GM21360 (cell line): ENCODE data around the gene EGF.

Experiments
- ATAC-seq: cut with Tn5 transposase; IDR thresholded peaks from one replicate; pipeline ENCODE4 v1.9.1; 2021; ENCODE audit warnings: mild to moderate bottlenecking, moderate library complexity; ENCODE audit not compliant: unreplicated experiment

The EGF gene

DNA sequence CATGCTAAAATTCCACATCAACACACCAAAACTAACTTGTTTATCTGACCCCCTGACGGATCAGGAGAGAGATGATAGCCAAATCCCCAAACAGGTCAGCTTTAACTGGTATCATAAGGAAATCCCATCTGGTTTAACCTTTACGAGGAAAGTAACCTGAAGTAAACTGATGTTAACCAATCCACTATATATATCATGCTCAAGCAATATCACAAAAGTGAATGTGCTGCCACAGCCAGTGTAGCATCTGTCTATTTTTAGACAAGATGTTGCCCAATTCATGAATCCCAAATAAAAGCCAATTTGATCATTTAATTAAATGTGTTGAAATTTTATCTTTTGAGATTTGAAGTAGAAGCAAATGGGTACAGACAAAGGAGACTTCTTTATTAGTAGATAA is 44.5 kb downstream of the EGF start:
- ATAC-seq = no peak

GRCh38 chr4:109959195-109959594 is 46.5 kb downstream of the EGF start:
- ATAC-seq = no peak

- ATAC-seq = no peak
Measured at GRCh38 chr4:109962401-109962800, 49.7 kb downstream of the EGF start.

DNA sequence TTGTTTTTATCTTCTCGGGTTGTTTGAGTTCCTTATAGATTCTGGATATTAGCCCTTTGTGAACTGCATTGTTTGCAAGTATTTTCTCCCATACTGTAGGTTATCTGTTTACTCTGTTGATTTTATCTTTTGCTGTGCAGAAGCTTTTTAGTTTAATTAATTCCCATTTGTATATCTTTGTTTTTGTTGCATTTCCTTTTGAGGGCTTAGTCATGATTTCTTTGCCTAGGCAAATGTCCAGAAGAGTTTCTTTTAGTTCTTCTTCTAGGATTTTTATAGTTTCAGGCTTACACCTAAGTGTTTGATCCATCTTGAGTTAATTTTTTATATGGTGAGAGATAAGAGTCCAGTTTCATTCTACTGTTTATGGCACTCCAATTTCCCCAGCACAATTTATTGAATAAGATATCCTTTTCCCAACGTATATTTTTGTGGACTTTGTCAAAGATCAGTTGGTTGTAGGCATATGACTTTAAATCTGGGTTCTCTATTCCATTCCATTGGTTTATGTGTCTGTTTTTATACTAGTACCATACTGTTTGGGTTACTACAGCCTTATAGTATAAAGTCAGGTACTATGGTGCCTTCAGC is 54.3 kb downstream of the EGF start:
- no peak for ATAC-seq

DNA sequence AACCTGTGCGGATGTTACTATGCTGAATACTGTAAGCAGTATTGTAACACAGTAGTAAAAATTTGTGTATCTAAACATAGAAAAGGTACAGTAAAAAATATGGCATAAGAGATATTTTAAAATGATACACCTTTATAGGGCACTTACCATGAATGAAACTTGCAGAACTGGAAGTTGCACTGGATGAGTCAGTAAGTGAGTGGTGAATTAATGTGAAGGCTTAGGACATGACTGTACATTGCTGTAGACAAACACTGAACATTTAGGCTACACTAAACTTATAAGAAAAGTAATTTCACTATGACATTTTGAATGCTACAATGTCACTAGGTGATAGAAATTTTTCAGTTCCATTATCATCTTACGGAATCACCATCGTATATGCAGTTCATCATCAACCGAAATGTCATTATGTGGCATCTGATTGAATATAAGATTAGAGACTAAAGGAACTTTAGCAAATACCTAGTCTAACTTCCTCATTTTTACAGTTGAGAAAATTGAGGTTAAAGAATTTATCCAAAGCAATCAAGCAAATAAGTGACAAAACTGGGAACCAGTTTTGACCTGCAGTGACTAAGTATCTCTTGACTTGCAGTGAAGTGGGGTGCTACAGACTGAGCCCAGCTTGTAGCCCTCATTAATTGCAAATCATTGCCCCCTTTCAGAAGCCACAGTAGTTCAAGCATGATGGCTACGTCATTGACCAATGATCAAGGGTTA is 55.3 kb downstream of the EGF start:
- no peak for ATAC-seq

- no peak for ATAC-seq
Measured at GRCh38 chr4:109969087-109969486, 56.4 kb downstream of the EGF start.

DNA sequence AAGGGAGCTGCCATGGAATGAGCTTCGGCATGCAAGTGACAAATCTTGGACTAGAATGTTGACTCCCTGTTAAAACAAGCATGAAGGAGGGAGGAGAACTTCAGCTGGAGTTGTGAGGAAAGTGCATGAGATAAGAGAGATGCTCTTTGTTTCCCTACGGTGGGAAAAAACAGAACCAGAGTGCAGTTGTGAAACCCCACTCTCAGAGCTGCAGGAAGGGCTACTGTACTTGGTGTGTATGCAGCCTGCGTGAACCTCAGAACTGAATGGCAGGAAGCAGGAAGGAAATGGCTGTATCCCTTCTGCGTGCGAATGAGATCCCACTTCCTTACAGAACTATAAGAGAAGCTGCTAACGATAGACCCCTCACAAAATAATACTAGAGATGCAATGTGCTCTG is 57.2 kb downstream of the EGF start:
- no peak for ATAC-seq

DNA sequence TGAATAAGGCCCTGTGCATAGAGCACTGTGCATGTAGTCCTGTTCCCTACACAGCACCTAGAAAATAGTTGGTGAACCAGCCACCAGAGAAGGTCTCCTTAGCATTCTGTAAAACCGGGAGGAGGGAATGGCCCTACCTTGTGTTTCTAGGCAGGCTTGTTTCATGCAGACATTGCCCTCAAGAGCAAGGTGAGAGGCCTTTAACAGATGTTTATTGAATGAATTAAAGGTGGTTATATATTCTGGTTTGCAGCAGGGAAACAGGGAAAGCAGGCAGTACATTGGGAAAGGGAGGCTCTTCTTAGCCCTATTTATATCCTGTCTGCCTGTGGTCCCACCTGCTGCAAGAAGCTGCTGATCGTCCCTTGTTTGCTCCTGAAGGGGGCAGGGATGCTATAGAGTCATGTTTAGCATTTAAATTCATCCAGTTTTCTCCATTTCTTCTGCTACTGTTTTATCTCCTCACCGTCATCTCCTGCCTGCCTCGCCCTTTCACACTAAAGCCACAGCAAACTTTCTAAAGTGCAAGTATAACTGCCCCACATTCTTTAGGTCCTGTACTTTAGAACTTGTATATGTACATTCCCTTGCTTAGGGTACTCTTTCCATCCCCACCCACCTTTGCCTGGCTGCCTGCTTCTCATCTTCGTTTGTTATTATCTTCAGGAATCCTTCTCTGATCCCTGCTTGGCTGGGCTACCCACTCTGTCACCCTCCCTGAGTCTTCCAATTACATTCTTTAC is 60.3 kb downstream of the EGF start:
- no peak for ATAC-seq

DNA sequence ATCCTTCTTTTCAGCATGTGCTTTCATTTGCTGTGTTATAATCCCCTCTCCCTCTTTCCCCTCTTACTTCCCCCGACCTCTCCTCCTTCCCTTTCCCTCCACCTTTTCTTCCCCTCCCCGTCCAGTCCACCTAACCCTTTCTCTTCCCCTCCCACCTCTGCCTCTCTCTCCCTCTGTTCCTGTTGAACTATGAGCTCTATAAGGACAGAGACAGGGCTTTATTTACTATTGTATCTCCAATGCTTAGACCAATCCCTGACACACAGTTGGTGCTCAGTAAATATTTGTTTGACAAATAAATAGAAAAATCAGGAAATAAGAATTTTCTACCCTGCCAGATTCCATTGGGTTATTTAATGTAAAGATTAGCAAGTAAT is 60.8 kb downstream of the EGF start:
- no peak for ATAC-seq

GRCh38 chr4:109976189-109976588 is 63.5 kb downstream of the EGF start:
- ATAC-seq = no peak

DNA sequence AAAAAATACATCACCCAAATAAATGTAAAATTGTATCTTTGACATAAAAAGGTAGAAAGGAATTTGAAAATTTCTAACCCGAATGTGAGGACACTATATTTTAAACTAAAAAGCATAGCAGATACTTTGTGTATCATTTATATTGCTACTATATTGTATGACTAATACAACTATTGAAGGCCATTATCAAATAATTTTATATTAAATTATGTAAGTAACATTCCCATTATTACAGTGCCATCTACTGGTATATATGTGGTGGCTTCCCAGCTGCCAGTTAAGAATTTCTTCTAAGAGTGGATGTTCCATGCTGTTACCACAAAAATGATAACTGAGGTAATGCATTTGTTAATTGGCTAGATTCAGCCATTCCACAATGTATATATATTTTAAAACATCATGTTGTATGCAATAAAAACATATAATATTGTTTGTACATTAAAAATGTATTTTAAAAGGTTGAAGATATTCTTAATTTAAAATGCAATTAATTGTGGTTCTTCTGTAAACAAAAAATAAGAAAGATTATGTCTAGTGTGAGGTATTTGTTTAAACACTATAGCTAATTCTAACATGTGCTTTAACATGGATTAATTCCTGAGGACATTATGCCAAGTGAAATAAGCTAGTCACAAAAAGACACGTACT is 65.3 kb downstream of the EGF start:
- no peak for ATAC-seq

DNA sequence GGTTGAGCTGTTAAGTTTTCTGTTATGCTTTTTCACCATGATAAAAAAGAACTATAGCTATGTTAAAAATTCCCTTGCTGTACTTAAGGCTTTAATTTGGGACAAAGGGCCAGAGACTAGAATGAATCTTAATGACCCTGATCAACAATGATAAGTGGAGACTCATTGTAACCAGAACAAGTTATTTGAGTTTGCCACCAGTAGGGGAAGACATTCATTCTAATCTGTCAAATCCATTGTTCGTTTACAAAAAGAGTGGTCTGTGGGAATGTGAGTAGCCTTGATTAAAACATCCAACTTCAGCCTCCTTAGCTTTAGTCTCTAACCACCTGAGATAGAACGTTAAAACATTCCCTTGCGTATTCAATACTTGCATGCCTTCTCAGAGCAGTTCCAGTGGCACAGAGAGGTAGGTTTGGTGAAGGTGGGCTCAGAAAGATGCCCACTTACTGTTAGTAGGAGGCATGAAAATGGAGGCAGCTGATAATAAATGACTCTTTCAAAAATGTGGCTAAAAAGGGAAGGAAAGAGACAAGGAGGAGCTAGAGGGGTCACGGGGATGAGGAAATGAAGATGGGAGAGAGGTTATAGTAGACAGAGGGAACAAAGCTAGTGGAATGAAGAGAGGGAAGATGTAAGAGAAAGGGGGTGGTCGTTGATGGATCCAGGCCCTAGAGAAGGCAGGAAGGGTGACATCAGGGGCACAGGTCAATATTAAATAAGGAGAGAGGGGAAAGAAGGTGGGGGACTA is 66.2 kb downstream of the EGF start:
- ATAC-seq = no peak

- ATAC-seq = no peak
Measured at GRCh38 chr4:109979920-109980717, 67.4 kb downstream of the EGF start.

DNA sequence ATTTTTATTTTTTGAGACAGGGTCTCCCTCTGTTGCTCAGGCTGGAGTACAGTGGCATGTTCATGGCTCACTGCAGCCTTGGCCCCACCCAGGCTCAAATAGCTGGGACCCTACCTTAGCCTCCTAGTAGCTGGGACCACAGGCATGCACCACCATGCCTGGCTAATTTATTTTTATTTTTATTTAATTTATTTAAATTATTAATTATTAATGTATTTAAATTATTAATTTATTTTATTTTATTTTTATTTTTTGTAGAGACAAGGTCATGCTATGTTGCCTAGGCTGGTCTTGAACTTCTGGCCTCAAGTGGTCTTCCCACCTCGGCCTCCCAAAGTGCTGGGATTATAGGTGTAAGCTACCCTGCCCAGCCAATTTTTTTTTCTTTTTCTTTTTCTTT is 69.3 kb downstream of the EGF start:
- no peak for ATAC-seq

- ATAC-seq = no peak
Measured at GRCh38 chr4:109982521-109982920, 69.8 kb downstream of the EGF start.

GRCh38 chr4:109985993-109986974 is 73.6 kb downstream of the EGF start:
- ATAC-seq = no peak

DNA sequence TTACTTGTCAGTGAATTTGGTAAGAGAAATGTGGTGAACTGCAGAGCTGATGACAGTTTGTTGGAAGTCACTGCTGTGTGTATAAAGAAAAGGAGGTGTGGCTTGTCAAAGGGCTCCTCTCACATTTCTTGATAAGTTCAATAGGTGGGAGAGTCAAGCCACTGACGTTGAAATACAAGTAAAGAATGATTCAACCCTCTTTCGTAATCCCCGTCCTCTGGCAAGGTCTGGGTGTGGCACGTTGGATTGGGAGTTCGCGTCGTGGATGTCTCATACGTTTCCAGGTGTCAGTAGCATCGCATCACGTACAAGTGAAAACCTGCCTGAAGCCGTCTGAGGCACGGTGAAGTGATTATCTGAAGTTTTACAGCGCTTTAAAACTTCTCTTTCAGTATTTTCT is 76.4 kb downstream of the EGF start:
- no peak for ATAC-seq

GRCh38 chr4:109989618-109990017 is 76.9 kb downstream of the EGF start:
- no peak for ATAC-seq
